ENCODE measurements around the gene SLC4A4. TPM values are rescaled to one million over a fixed set of nuclear protein-coding genes. Genes with fewer than 3 reads are reported as not detected.

SLC4A4 gene
- total RNA-seq, 1 experiment from 2014 or later, result 0.92 TPM

GRCh38 chr4:71296945-71297344 is 41.9 kb upstream of the SLC4A4 start:
- TF ChIP-seq CTCF (conservative IDR thresholded peaks at IDR 0.05), result no peak
- no peaks in the 10 kb centered on the region for H3K9me3 ChIP-seq (ENCODE audit: control insufficient read depth, low read depth, low read length)
- no peak overlapping the region for H3K27ac ChIP-seq (ENCODE audit: insufficient read length, low read depth, low read length)
- H3T11ph ChIP-seq (ENCODE audit: low read length), result no peak overlapping the region
- no peak overlapping the region for H3K14ac ChIP-seq (ENCODE audit: insufficient read depth, low read length)
- Mint-ChIP-seq H3K4me1 (peaks cover 0 to 3% of the 10 kb centered on the region in 2 experiments; a peak in 1 of 4 replicates), H3K27ac (no peak overlapping the region; a peak in 1 of 7 replicates), H3K27me3 (ENCODE audit: low read depth) (no peaks in the 10 kb centered on the region), H3K9me3 (peaks cover 0 to 3% of the 10 kb centered on the region in 2 experiments; a peak in 1 of 5 replicates), H3K36me3 (ENCODE audit: insufficient read depth in 1 of 3, low read depth in 3 of 3) (no peaks in the 10 kb centered on the region), H3K4me3 (no peak overlapping the region)
- H4K91ac ChIP-seq (ENCODE audit: insufficient read length, low read depth, low read length), result no peak overlapping the region
- no CpG with 5 or more reads among the region's 1 CpG for WGBS (ENCODE audit: extremely low coverage, insufficient read length, low lambda C conversion rate)
- H3K56ac ChIP-seq (ENCODE audit: insufficient read length, low read depth, low read length), result no peak overlapping the region
- H2BK120ac ChIP-seq (ENCODE audit: low read depth, low read length, poor library complexity, severe bottlenecking), result no peak overlapping the region
- DNase-seq, result no peak
- H2BK5ac ChIP-seq (ENCODE audit: insufficient read length, low read length), result no peak overlapping the region
- no peaks in the 10 kb centered on the region for H3K79me2 ChIP-seq (ENCODE audit: insufficient read depth, low read length)
- no peaks in the 10 kb centered on the region; the same call in 1 of the 2 replicates for H3K4me1 ChIP-seq (ENCODE audit: insufficient read depth, low read length)
- no peak overlapping the region for H2BK20ac ChIP-seq (ENCODE audit: low read depth, low read length, poor library complexity, severe bottlenecking)
- no peak overlapping the region for H2BK12ac ChIP-seq (ENCODE audit: insufficient read length, low read depth, low read length)
- no peaks in the 10 kb centered on the region for H3K23me2 ChIP-seq (ENCODE audit: insufficient read length, low read depth, low read length, poor library complexity, severe bottlenecking)
- no peak overlapping the region for H3K4me2 ChIP-seq (ENCODE audit: insufficient read depth, insufficient read length, low read length)
- no peak overlapping the region for H4K8ac ChIP-seq (replicated peaks; ENCODE audit: insufficient read length, low read depth, low read length)
- H3K27me3 ChIP-seq (ENCODE audit: insufficient read depth, low read length), result no peaks in the 10 kb centered on the region
- H2BK15ac ChIP-seq (ENCODE audit: low read depth, low read length), result no peak overlapping the region
- H3K18ac ChIP-seq (ENCODE audit: insufficient read length, low read depth, low read length), result no peak overlapping the region
- no peak overlapping the region for H3K4ac ChIP-seq (ENCODE audit: low read depth, low read length)
- H3K23ac ChIP-seq (ENCODE audit: insufficient read length, low read depth, low read length), result no peak overlapping the region
- H4K5ac ChIP-seq (ENCODE audit: insufficient read length, low read depth, low read length), result no peak overlapping the region
- H3K9ac ChIP-seq (ENCODE audit: extremely low read depth, insufficient read length, low read length), result no peak overlapping the region
- no peak overlapping the region for H2AFZ ChIP-seq (ENCODE audit: low read length)
- no peaks in the 10 kb centered on the region for H3K79me1 ChIP-seq (ENCODE audit: insufficient read depth, low read depth, low read length, poor library complexity, severe bottlenecking)
- H4K20me1 ChIP-seq (ENCODE audit: control insufficient read depth, insufficient read depth, insufficient read length), result no peaks in the 10 kb centered on the region
- no peak overlapping the region for H2AK5ac ChIP-seq (ENCODE audit: insufficient read length, low read length)

All from H9 (cell line).